Measurements from ENCODE around the gene TMEM51. TPM values are rescaled to one million over a fixed set of nuclear protein-coding genes. Genes with fewer than 3 reads are reported as not detected.

TMEM51 gene
- under 1 TPM; 0.26 to 0.28 TPM for total RNA-seq

GRCh38 chr1:15153184-15153841 lies at the start of gene TMEM51:
TSS of gene TMEM51 (plus strand) at chr1:15153747. CDS start at chr1:15215088, 61,341 bp downstream.

GRCh38 chr1:15246960-15247614 lies 93.5 kb downstream of the TMEM51 start, which contains the start of gene FHAD1:
TSS of gene FHAD1 (plus strand) at chr1:15247223. CDS start at chr1:15251785, 4,562 bp downstream.

Other genes starting within 250 kb of the TMEM51 start
- gene FHAD1, start 93.5 kb downstream of the TMEM51 start, total RNA-seq, result under 1 TPM; 0.18 to 0.46 TPM